GM12878 (cell line): Measurements from ENCODE around the gene TTC17. TPM values are rescaled to one million over a fixed set of nuclear protein-coding genes. Genes with fewer than 3 reads are reported as not detected.

Source experiments
- ATAC-seq: fragments of 200-7000 bp; cut with Tn5 transposase; 3 replicates; pipeline ENCODE4 v1.9.1; 2020; ENCODE audit warnings: mild to moderate bottlenecking, moderate library complexity
- BruUV-seq: library from RNA; stranded (reverse); fragments of 400-500 nt; replicated peaks from 2 replicates; lab custom pipeline; 2021; lab: Mats Ljungman, UMichigan
- CTCF ChIA-PET: fragments of 300-600 bp; sonication (Branson Sonifier 250); formaldehyde crosslinking; extraction: SDS; loops from one replicate; lab custom pipeline; 2021; ENCODE audit warnings: inconsistent platforms; lab: Yijun Ruan, JAX
- POLR2A ChIA-PET: fragments of 350-600 bp; formaldehyde crosslinking; extraction: SDS; loops from one replicate; lab custom pipeline; 2021; ENCODE audit warnings: inconsistent platforms; lab: Charles Lee
- RAD21 ChIA-PET: fragments of 300-600 bp; sonication (Branson Sonifier 250); formaldehyde crosslinking; loops from one replicate; lab custom pipeline; 2023; ENCODE audit warnings: antibody characterized with exemption; ENCODE audit not compliant: unreplicated experiment; lab: Charles Lee
- SMC1A ChIA-PET: fragments of 300-600 bp; sonication (Branson Sonifier 250); formaldehyde crosslinking; loops from one replicate; lab custom pipeline; 2023; ENCODE audit not compliant: unreplicated experiment, uncharacterized antibody; lab: Charles Lee
- DNase-seq: peaks from one replicate; pipeline ENCODE4 v3.0.0-alpha.2; 2011; ENCODE audit warnings: low read depth, low spot score
- FAIRE-seq: peaks from 3 replicates; lab custom pipeline; 2011; peaks lifted over from hg19 to GRCh38; lab: Jason Lieb, UNC
- H2AFZ ChIP-seq: 2 replicates; pipeline ENCODE4 v1.6.0; 2011; ENCODE audit warnings: low read depth, low read length, control low read depth; ENCODE audit not compliant: control insufficient read depth
- H3K27ac ChIP-seq: 2 replicates; pipeline ENCODE4 v1.5.1; 2011; ENCODE audit warnings: control low read depth; ENCODE audit not compliant: control insufficient read depth, insufficient read depth
- H3K27me3 ChIP-seq, 2 experiments: replicated peaks in 1 of 2; 2 replicates each; pipeline versions ENCODE4 v1.6.0 to v1.6.1; 2011; ENCODE audit warnings: low read length in 1 of 2; ENCODE audit not compliant: control insufficient read depth in 2 of 2, insufficient read depth in 2 of 2
- H3K36me3 ChIP-seq, 2 experiments: 2 replicates each; pipeline ENCODE4 v1.5.1; 2011; ENCODE audit warnings: low read length in 1 of 2; ENCODE audit not compliant: control insufficient read depth in 2 of 2, insufficient read depth in 2 of 2
- H3K4me1 ChIP-seq: 2 replicates; pipeline ENCODE4 v1.6.1; 2011; ENCODE audit warnings: mild to moderate bottlenecking, low read length, moderate library complexity, mixed read lengths; ENCODE audit not compliant: control insufficient read depth, insufficient read depth
- H3K4me2 ChIP-seq: 2 replicates; pipeline ENCODE4 v1.6.0; 2011; ENCODE audit warnings: control low read depth; ENCODE audit not compliant: control insufficient read depth, insufficient read depth
- H3K4me3 ChIP-seq: fragments of 200-600 bp; sonication (generic); 2 replicates; pipeline ENCODE4 v1.5.1; 2016
- H3K79me2 ChIP-seq: 2 replicates; pipeline ENCODE4 v1.6.0; 2011; ENCODE audit warnings: low read length; ENCODE audit not compliant: control insufficient read depth, insufficient read depth
- H3K9ac ChIP-seq: 2 replicates; pipeline ENCODE4 v1.8.0; 2011; ENCODE audit warnings: low read length, control low read depth, mixed read lengths; ENCODE audit not compliant: control insufficient read depth, insufficient read depth
- H3K9me3 ChIP-seq: replicated peaks from 3 replicates; pipeline ENCODE4 v1.5.1; 2011; ENCODE audit warnings: mild to moderate bottlenecking, low read length; ENCODE audit not compliant: control insufficient read depth, insufficient read depth
- H4K20me1 ChIP-seq: 2 replicates; pipeline ENCODE4 v1.6.0; 2011; ENCODE audit not compliant: control insufficient read depth, insufficient read depth
- ASH2L ChIP-seq: fragments of 300-600, 200-600 bp; sonication (generic); IDR thresholded peaks from 2 replicates; pipeline ENCODE4 v1.6.1; 2017; ENCODE audit warnings: low read depth, mild to moderate bottlenecking, borderline replicate concordance
- CHD1 ChIP-seq: IDR thresholded peaks from 2 replicates; pipeline ENCODE4 v1.6.1; 2012; ENCODE audit warnings: low read depth, low read length, improper control_type of control experiment
- CREM ChIP-seq: IDR thresholded peaks from 2 replicates; pipeline ENCODE4 v1.6.1; 2014; ENCODE audit warnings: antibody characterized with exemption, low read depth
- JUNB ChIP-seq: IDR thresholded peaks from 2 replicates; pipeline ENCODE4 v1.6.1; 2016; ENCODE audit warnings: antibody characterized with exemption, mild to moderate bottlenecking
- MYB ChIP-seq: fragments of 150-350 bp; IDR thresholded peaks from 2 replicates; pipeline ENCODE4 v1.6.1; 2014; ENCODE audit warnings: mild to moderate bottlenecking, low read depth, low read length, borderline replicate concordance
- RAD51 ChIP-seq: fragments of 450-650 bp; IDR thresholded peaks from 2 replicates; pipeline ENCODE4 v1.6.1; 2016; ENCODE audit warnings: moderate library complexity, mild to moderate bottlenecking, inconsistent platforms
- SIN3A ChIP-seq: IDR thresholded peaks from 2 replicates; pipeline ENCODE4 v1.6.1; 2012; ENCODE audit warnings: low read depth, low read length, improper control_type of control experiment
- TAF1 ChIP-seq: IDR thresholded peaks from 2 replicates; pipeline ENCODE4 v1.6.1; 2011; ENCODE audit warnings: mild to moderate bottlenecking, low read depth, low read length, borderline replicate concordance
- ZSCAN29 ChIP-seq: fragments of 450-650 bp; IDR thresholded peaks from 2 replicates; pipeline ENCODE4 v1.6.1; 2017; ENCODE audit warnings: mild to moderate bottlenecking, moderate library complexity
- WGBS: methylation state at CpG from one replicate; pipeline ENCODE4 v1.1.6; 2016; ENCODE audit warnings: low lambda C conversion rate; ENCODE audit not compliant: insufficient replicate concordance, insufficient coverage; ENCODE audit errors: missing lambda C conversion rate; 5-methylcytosine and 5-hydroxymethylcytosine counted together
- in situ Hi-C: fragments of 300-500 bp; cut with MboI; formaldehyde crosslinking; loops from 9 replicates; pipeline ENCODE4 v1.14.3; 2018; ENCODE audit warnings: mixed read lengths
- intact Hi-C: fragments of 100-400 bp; cut with micrococcal nuclease; formaldehyde crosslinking; loops from one replicate; pipeline ENCODE4 v1.14.2; 2022; ENCODE audit not compliant: unreplicated experiment
- polyA plus RNA-seq, 11 experiments: library from polyadenylated mRNA; depleted of rRNA in 4 of 11; unstranded in 6 of 11; stranded (reverse) in 5 of 11; fragments of >200 nt; fragmentation: Nextera tagmentation in 4 of 11; fragmentation: Illumina TruSeq in 1 of 11; extraction: Ambion mirVana in 4 of 11; extraction: Trizol in 1 of 11; gene quantifications; 1 replicate in 1 of 11; 2 replicates in 10 of 11; pipeline versions ENCODE4 v1.2.1 to v1.2.3, GENCODE V29; 2011 to 2016; ENCODE audit warnings: inconsistent platforms in 2 of 11, missing spikeins in 2 of 11, low read depth in 1 of 11
- total RNA-seq, 4 experiments: library from RNA; depleted of rRNA in 3 of 4; stranded (reverse); fragments of >200 nt in 3 of 4; fragmentation: Illumina TruSeq in 1 of 4; extraction: Trizol in 1 of 4; gene quantifications; 2 replicates each; pipeline versions ENCODE4 v1.2.1 to v1.2.3, GENCODE V29; 2013 to 2021
- TF ChIP-seq, protein P1 (sequence below): fragments of 450-650 bp; IDR thresholded peaks from 2 replicates; pipeline ENCODE4 v1.6.1; 2017; ENCODE audit warnings: mild to moderate bottlenecking, low read depth, inconsistent platforms; ENCODE audit not compliant: poor library complexity, severe bottlenecking

Gene TTC17
- total and polyA plus RNA-seq, 10 of the 15 experiments (the other 5 are each of a cell fraction or from before 2014, with no cell fraction given) = 15.9 to 116 (median 41.5) TPM

DNA sequence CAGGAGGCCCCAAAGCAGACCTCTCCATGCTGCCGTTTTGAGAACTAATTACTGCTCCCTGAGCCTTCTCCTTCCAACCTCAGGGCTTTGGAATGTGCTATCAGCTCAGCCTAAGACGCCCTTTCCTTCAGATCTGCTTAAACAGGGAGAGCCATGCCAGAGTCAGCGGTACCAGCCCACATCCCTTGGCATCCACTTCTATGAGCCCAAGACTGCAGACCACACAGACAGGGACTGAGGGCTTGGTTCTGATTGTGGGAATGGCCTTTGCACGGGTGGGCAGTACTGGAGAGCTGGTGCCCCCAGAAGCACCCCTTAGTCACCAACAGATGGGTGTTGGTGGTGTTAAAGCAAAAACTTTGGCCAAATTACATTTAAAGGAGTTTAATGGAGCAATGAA, 146.5 kb downstream of the TTC17 start:
- Histone ChIP-seq H3K27me3 (no peaks in the 10 kb centered on the region), H3K79me2 (no peaks in the 10 kb centered on the region), H3K27ac (no peak overlapping the region), H3K4me1 (no peaks in the 10 kb centered on the region), H3K9me3 (no peaks in the 10 kb centered on the region), H3K4me3 (no peak overlapping the region), H4K20me1 (no peaks in the 10 kb centered on the region), H3K9ac (no peak overlapping the region), H2AFZ (no peak overlapping the region), H3K36me3 (no peaks in the 10 kb centered on the region), H3K4me2 (no peak overlapping the region)
- DNase-seq (no peak), ATAC-seq (no peak), FAIRE-seq (no peak)
- RAD21 ChIA-PET = interaction anchor here (1.5 kb wide), 1 partner anchor 346 kb away, joined by 11 read pairs; no protein-coding TSS in a partner anchor
- SMC1A ChIA-PET = interaction anchor here (1.7 kb wide), 2 partner anchors 60 to 346 kb away, joined by 8 read pairs; no protein-coding TSS in a partner anchor
- TF ChIP-seq TAF1 (no peak), RAD51 (no peak), CHD1 (no peak), MYB (no peak)
- 29% methylated on average over 4 of the region's 4 CpGs for WGBS
- POLR2A ChIA-PET = no interaction called here
- in situ Hi-C loops = no loop called here
- BruUV-seq = no TSS peak
- intact Hi-C loops = no loop called here
- CTCF ChIA-PET = interaction anchor here (1.0 to 3.6 kb wide), 10 partner anchors 9 to 384 kb away, joined by 3 to 31 read pairs (median 10); no protein-coding TSS in a partner anchor

DNA sequence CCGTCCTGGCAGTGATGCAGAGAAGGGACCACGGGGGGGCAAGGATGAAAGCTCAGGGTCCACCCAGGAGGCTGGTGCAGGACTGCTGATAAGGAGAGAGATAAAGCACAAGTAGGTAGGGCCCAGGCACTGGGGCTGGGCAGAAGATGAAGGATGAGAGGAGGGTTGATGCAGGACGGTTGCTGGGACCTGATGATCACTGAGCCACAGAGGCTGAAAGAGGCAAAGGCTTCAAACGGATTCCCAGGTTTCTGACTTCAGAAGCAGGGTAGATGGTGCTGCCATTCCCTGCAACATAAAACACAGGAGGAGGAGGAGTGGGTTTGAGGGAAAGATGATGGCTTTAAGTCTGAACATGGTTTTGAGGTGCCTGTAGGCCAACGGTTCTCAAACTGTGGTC, 148.5 kb downstream of the TTC17 start:
- RAD21 ChIA-PET = no interaction called here
- no peaks in the 10 kb centered on the region; a peak in 1 of 4 replicates for H3K27me3 ChIP-seq
- POLR2A ChIA-PET = interaction anchor here (0.6 to 0.7 kb wide), 2 partner anchors 49 to 485 kb away, joined by 3 read pairs; no protein-coding TSS in a partner anchor
- FAIRE-seq (no peak), ATAC-seq (no peak), DNase-seq (no peak)
- intact Hi-C loops (no loop called here), in situ Hi-C loops (no loop called here)
- no peaks in the 10 kb centered on the region for H3K4me1 ChIP-seq
- no peak overlapping the region for H3K27ac ChIP-seq
- 30% methylated on average over 5 of the region's 5 CpGs for WGBS
- no TSS peak for BruUV-seq
- H3K9me3 ChIP-seq = no peaks in the 10 kb centered on the region
- no peaks in the 10 kb centered on the region for H3K36me3 ChIP-seq
- H3K79me2 ChIP-seq = no peaks in the 10 kb centered on the region
- no peak overlapping the region for H3K4me3 ChIP-seq
- H2AFZ ChIP-seq = no peak overlapping the region
- no peak overlapping the region for H3K9ac ChIP-seq
- SMC1A ChIA-PET = no interaction called here
- no peak for TF ChIP-seq JUNB
- no peak for TF ChIP-seq SIN3A
- TF ChIP-seq, protein P1, sequence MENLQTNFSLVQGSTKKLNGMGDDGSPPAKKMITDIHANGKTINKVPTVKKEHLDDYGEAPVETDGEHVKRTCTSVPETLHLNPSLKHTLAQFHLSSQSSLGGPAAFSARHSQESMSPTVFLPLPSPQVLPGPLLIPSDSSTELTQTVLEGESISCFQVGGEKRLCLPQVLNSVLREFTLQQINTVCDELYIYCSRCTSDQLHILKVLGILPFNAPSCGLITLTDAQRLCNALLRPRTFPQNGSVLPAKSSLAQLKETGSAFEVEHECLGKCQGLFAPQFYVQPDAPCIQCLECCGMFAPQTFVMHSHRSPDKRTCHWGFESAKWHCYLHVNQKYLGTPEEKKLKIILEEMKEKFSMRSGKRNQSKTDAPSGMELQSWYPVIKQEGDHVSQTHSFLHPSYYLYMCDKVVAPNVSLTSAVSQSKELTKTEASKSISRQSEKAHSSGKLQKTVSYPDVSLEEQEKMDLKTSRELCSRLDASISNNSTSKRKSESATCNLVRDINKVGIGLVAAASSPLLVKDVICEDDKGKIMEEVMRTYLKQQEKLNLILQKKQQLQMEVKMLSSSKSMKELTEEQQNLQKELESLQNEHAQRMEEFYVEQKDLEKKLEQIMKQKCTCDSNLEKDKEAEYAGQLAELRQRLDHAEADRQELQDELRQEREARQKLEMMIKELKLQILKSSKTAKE = no peak
- TF ChIP-seq CREM = no peak
- TF ChIP-seq ASH2L = no peak
- TF ChIP-seq ZSCAN29 = no peak
- CTCF ChIA-PET = no interaction called here
- no peaks in the 10 kb centered on the region for H4K20me1 ChIP-seq
- H3K4me2 ChIP-seq = no peak overlapping the region
